Measurements from ENCODE around the gene ADAMTS2. TPM values are rescaled to one million over a fixed set of nuclear protein-coding genes. Genes with fewer than 3 reads are reported as not detected.

The ADAMTS2 gene
- total and polyA plus RNA-seq, 2 of the 8 experiments (the other 6 are each of a cell fraction or from before 2014, with no cell fraction given): 6.6 to 7.3 TPM

GRCh38 chr5:179250561-179251225 lies 94.6 kb downstream of the ADAMTS2 start (continued):
- TF ChIP-seq CREB1 (IDR thresholded peaks at IDR 0.05) (no peak), CBX5 (IDR thresholded peaks at IDR 0.05; ENCODE audit: low read depth, low read length) (no peak)
